H1 (cell line): Measurements from ENCODE around the gene SLC22A3. TPM values are rescaled to one million over a fixed set of nuclear protein-coding genes. Genes with fewer than 3 reads are reported as not detected.

Experiments used
- ASH2L ChIP-seq: fragments of 200-600, 300-600 bp; sonication (generic); IDR thresholded peaks from one replicate; pipeline ENCODE4 v1.7.1; 2017; ENCODE audit warnings: low read length
- RAD21 ChIP-seq, 2 experiments: IDR thresholded peaks in 1 of 2; conservative IDR thresholded peaks in 1 of 2; 2 replicates each; pipeline ENCODE4 v1.6.1; 2011; ENCODE audit warnings: low read depth in 2 of 2, low read length in 2 of 2, improper control_type of control experiment in 1 of 2, inconsistent platforms in 1 of 2, mild to moderate bottlenecking in 1 of 2, moderate library complexity in 1 of 2
- RNF2 ChIP-seq: fragments of 200-900, 300-1000 bp; sonication (generic); IDR thresholded peaks from 2 replicates; pipeline ENCODE4 v1.7.1; 2016; ENCODE audit warnings: borderline replicate concordance, low read depth, mild to moderate bottlenecking, antibody characterized with exemption, low read length; ENCODE audit not compliant: poor library complexity, severe bottlenecking; ENCODE audit errors: missing control alignments
- SRF ChIP-seq: IDR thresholded peaks from 2 replicates; pipeline ENCODE4 v1.6.1; 2011; ENCODE audit warnings: mild to moderate bottlenecking, low read depth, low read length, moderate library complexity
- SUZ12 ChIP-seq: fragments of 200-600 bp; sonication (generic); IDR thresholded peaks from 2 replicates; pipeline ENCODE4 v1.6.1; 2012; ENCODE audit warnings: mild to moderate bottlenecking, inconsistent platforms, low read length, moderate library complexity, mixed read lengths
- TCF12 ChIP-seq: IDR thresholded peaks from 2 replicates; pipeline ENCODE4 v1.6.1; 2011; ENCODE audit warnings: low read depth, mild to moderate bottlenecking, low read length
- TEAD4 ChIP-seq: IDR thresholded peaks from 2 replicates; pipeline ENCODE4 v1.6.1; 2012; ENCODE audit warnings: low read depth, low read length, inconsistent platforms, mixed read lengths
- polyA plus RNA-seq, 7 experiments: library from polyadenylated mRNA; depleted of rRNA in 3 of 7; stranded (reverse) in 5 of 7; unstranded in 2 of 7; fragments of >200 nt in 5 of 7; fragments of 200-250 nt in 2 of 7; gene quantifications; 1 replicate in 5 of 7; 2 replicates in 1 of 7; 4 replicates in 1 of 7; pipeline versions ENCODE4 v1.2.1 to v1.2.3, GENCODE V29; 2011 to 2013; ENCODE audit warnings: missing spikeins in 2 of 7, mixed read lengths in 2 of 7
- total RNA-seq: library from RNA; stranded (reverse); fragmentation: NEBNext Ultra II Directional; extraction: Animal tissue kit (Norgen Biotek cat#: 25700); gene quantifications from 2 replicates; pipeline ENCODE4 v1.2.1, GENCODE V29; 2021
- TF ChIP-seq, protein P1 (sequence below): IDR thresholded peaks from 2 replicates; pipeline ENCODE4 v1.6.1; 2011; ENCODE audit warnings: low read depth, mild to moderate bottlenecking, low read length; ENCODE audit not compliant: insufficient read depth

Gene SLC22A3
- total and polyA plus RNA-seq, 2 of the 8 experiments (the other 6 are each of a cell fraction or from before 2014, with no cell fraction given), result 1.0 to 2.9 TPM

GRCh38 chr6:160358225-160359119 is 10.3 kb downstream of the SLC22A3 start (continued):
- TF ChIP-seq, protein P1, sequence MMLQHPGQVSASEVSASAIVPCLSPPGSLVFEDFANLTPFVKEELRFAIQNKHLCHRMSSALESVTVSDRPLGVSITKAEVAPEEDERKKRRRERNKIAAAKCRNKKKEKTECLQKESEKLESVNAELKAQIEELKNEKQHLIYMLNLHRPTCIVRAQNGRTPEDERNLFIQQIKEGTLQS, result no peak
- TF ChIP-seq RNF2 (no peak), ASH2L (no peak), RAD21 (IDR thresholded peaks at IDR 0.05 in 1 of 2, conservative IDR thresholded peaks at IDR 0.05 in 1 of 2; ENCODE audit: low read depth in 2 of 2, low read length in 2 of 2) (no peak), TCF12 (no peak), SRF (no peak), SUZ12 (no peak), TEAD4 (no peak)
